Omental fat pad (tissue), 4 donors: ENCODE results near the gene MOCS1. TPM values are rescaled to one million over a fixed set of nuclear protein-coding genes. Genes with fewer than 3 reads are reported as not detected.

ENCODE experiments used
- ATAC-seq: fragments of 150-250 bp; one replicate; pipeline ENCODE4 v1.9.1; 2016; ENCODE audit warnings: mild to moderate bottlenecking, moderate library complexity; ENCODE audit not compliant: low FRiP score
- DNase-seq: peaks from one replicate; pipeline ENCODE4 v3.0.0-alpha.2; 2019; ENCODE audit warnings: low spot score
- total RNA-seq, 4 donors: library from RNA; depleted of rRNA; stranded (reverse); fragments of >200 nt; gene quantifications; one replicate each; pipeline ENCODE4 v1.1.0, GENCODE V29; 2016
- TF ChIP-seq, protein P1 (sequence below), 3 donors: fragments of 450-650 bp; IDR thresholded peaks; one replicate each; pipeline ENCODE4 v1.5.1; 2016 to 2017; ENCODE audit warnings: antibody characterized with exemption in 3 of 3, mild to moderate bottlenecking in 3 of 3, moderate library complexity in 2 of 3

Gene MOCS1
- total RNA-seq, 4 donors from 2014 or later, result 55.1 to 90.1 (median 62.6) TPM

DNA sequence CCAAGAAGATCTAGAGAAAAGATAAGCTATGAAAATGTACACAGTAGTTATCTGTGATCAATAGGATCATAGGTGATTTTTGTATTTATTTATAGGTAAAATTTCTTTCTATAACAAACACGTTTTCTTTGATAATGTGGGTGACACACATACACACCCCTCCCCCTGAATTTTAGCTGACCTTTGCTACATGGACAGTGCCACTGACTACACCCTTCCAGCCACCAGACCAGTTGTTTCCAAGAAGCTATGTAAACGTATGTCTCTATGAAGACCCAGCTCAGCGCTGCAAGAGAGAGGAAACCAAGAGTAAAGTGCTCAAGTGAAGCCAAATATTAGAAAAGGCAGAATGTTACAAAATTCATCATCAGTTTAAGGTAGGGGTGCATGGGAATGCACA lies 16.3 kb downstream of the MOCS1 start:
- TF ChIP-seq, protein P1, sequence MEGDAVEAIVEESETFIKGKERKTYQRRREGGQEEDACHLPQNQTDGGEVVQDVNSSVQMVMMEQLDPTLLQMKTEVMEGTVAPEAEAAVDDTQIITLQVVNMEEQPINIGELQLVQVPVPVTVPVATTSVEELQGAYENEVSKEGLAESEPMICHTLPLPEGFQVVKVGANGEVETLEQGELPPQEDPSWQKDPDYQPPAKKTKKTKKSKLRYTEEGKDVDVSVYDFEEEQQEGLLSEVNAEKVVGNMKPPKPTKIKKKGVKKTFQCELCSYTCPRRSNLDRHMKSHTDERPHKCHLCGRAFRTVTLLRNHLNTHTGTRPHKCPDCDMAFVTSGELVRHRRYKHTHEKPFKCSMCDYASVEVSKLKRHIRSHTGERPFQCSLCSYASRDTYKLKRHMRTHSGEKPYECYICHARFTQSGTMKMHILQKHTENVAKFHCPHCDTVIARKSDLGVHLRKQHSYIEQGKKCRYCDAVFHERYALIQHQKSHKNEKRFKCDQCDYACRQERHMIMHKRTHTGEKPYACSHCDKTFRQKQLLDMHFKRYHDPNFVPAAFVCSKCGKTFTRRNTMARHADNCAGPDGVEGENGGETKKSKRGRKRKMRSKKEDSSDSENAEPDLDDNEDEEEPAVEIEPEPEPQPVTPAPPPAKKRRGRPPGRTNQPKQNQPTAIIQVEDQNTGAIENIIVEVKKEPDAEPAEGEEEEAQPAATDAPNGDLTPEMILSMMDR (IDR thresholded peaks at IDR 0.05), result no peak
- DNase-seq, result no peak
- ATAC-seq, result no peak

DNA sequence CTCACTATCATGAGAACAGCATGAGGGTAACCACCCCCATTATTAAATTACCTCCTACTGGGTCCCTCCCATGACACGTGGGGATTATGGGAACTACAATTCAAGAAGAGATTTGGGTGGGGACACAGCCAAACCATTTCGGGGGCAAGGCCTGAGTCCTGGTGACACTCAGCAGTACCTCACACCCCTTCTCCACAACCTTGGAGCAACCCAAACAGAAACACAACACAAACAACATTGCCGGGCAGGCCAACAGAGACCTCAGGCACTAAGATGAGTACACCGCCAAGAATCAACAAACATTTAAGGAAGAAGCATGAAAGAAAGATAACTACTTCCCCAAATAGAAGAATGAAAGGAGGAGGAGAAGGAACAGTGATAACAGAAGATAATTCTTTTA lies 16.9 kb downstream of the MOCS1 start:
- DNase-seq, result no peak
- no peak for ATAC-seq
- TF ChIP-seq, protein P1 (IDR thresholded peaks at IDR 0.05), result no peak

DNA sequence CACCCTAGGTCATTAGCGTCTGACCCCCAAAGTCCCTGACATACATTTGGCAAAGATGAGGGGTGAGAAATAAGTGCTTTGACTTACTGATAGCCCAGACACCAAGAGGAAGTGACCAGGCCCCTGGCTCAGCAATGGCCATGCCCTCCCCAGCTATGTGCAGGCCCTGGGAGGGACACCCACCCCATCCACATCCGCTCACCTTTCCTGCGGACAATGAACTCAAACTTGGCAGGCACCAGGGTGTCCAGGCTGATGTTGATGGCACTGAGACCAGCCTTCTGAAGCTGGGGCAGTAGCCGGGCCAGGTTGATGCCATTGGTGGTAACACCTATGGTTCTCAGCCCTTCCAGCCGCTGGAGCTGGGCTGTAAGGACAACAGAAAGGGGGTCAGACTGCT lies 18.4 kb downstream of the MOCS1 start:
- ATAC-seq (no peak), DNase-seq (no peak)
- TF ChIP-seq, protein P1 (IDR thresholded peaks at IDR 0.05), result no peak

DNA sequence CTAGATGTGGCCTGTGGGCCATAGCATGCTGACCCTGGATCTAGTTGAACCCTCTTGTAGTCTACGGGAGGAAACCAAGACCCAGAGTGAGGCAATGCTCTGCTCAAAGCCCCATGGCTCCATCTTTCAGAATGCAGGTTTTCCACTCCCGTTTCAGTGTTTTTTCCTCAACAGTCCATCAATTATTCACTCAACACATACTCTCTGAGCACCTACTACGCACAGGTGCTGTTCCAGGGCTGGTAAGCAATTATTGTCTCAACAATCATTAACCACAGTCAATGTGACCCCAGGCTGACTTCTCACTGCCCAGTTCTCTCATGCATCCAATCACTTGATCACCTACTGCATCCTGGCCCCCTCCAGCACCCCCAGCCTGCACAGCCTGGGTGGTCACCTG lies 20.0 kb downstream of the MOCS1 start:
- no peak for ATAC-seq
- TF ChIP-seq, protein P1 (IDR thresholded peaks at IDR 0.05), result no peak
- DNase-seq, result no peak

DNA sequence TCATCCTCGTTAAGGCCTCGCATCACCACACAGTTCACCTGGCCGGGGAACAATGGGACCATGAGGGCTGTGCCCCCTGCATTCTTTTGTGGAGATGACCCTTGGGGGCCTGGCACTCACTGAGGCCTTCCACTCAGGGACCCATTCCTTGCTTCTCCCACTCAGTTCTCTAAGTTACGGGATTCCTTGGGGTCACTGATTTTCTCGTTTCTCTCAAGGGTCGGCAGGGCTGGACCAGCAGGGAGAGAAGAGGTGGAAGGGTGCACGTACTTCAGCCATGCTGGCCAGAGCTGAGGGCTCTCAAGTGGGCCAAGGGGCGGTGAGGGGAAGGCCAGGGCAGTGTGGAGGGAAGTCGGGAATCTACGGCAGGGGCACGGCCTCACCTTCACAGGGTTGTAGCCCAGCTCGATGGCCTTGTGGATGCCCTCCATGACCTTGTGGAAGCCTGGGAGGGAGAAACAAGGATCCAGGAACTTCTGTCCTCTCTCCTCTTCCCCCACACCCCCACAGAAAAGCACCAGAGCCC lies 20.8 kb downstream of the MOCS1 start:
- ATAC-seq, result no peak

DNA sequence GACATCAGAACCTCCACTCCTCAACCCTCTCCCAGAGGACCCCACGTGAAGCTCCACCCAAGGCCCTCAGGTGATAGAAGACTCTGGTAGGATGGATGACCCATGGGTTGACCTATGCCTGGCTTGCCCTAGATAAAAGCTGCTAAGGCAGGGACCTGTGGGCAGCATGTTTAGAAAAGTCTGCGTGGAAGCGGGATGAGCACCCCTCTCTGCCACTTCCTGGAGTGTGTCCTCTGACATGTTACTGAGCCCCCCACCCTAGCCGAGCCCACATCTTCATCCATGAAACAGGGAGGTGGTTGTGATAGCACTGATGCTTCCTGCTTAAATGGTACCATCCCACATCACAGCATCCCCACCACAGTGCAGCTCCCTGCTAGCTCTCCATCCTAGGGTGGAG lies 21.8 kb downstream of the MOCS1 start:
- no peak for DNase-seq
- ATAC-seq, result no peak
- TF ChIP-seq, protein P1 (IDR thresholded peaks at IDR 0.05), result no peak

More for the DNA sequence above, 20.8 kb downstream of the MOCS1 start:
- DNase-seq, result no peak
- TF ChIP-seq, protein P1 (IDR thresholded peaks at IDR 0.05), result no peak

DNA sequence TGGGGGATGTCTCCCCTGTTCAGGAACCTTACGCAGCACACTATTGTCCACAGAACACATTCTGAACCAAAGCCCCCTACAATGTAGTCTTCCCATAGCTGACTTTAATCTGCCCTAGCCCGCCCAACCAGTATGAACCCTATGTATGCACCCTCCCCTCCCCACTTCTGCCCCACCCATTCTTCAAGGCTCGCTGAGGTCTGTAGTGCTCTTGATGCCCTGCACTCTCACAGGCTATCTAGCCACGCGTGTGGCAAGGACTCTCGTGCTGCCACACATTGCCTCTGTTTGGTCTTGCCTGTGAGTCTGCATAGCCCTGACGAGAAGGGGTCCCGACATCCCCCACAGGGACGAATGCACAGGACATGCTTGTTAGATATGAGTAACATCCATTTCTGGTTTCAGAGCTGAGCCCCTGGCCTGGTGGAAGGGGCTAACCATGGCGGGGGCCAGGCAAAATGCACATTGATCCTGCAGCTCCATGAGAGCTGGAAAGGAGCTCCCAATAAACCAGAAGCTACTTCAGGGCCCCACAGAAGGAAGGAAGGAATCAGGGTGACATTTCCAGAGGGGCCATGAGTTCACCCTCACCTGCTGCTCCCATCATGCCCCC lies 22.6 kb downstream of the MOCS1 start:
- DNase-seq, result no peak
- no peak for ATAC-seq
- TF ChIP-seq, protein P1 (IDR thresholded peaks at IDR 0.05), result no peak
